C4-2B (cell line): ENCODE data around the gene ADAP1.

Source experiments
- ZFX ChIP-seq: fragments of 450-650 bp; IDR thresholded peaks from 2 replicates; pipeline ENCODE4 v1.6.1; 2017
- TF ChIP-seq, protein P1 (sequence below): fragments of 450-650 bp; conservative IDR thresholded peaks from 2 replicates; pipeline ENCODE4 v1.5.1; 2017; ENCODE audit warnings: mild to moderate bottlenecking

GRCh38 chr7:981793-982510, 27.5 kb upstream of the ADAP1 start:
- TF ChIP-seq, protein P1, sequence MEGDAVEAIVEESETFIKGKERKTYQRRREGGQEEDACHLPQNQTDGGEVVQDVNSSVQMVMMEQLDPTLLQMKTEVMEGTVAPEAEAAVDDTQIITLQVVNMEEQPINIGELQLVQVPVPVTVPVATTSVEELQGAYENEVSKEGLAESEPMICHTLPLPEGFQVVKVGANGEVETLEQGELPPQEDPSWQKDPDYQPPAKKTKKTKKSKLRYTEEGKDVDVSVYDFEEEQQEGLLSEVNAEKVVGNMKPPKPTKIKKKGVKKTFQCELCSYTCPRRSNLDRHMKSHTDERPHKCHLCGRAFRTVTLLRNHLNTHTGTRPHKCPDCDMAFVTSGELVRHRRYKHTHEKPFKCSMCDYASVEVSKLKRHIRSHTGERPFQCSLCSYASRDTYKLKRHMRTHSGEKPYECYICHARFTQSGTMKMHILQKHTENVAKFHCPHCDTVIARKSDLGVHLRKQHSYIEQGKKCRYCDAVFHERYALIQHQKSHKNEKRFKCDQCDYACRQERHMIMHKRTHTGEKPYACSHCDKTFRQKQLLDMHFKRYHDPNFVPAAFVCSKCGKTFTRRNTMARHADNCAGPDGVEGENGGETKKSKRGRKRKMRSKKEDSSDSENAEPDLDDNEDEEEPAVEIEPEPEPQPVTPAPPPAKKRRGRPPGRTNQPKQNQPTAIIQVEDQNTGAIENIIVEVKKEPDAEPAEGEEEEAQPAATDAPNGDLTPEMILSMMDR = no peak
- TF ChIP-seq ZFX = no peak
